Stimulated activated CD4-positive, alpha-beta T cell treated with anti-CD3 and anti-CD28 coated beads, Interleukin-12 subunit alpha, Interleukin-12 subunit beta, amount 100 ng/mL, for 24 hours (primary cell): ENCODE results near the gene GLI3.

Experiments used
- DNase-seq, 2 experiments: peaks; one replicate each; pipeline ENCODE4 v3.0.0-alpha.2; 2020; ENCODE audit warnings: low read depth in 2 of 2

The GLI3 gene

GRCh38 chr7:41999736-42000283, 237.2 kb downstream of the GLI3 start:
- no peak for DNase-seq

- no peak for DNase-seq
Observed at GRCh38 chr7:41998041-41998440, 239.0 kb downstream of the GLI3 start.

- DNase-seq: no peak
Observed at GRCh38 chr7:41997151-41997550, 239.9 kb downstream of the GLI3 start.

- DNase-seq: no peak
Observed at GRCh38 chr7:41996381-41997035, 240.5 kb downstream of the GLI3 start.

GRCh38 chr7:41995632-41996271, 241.3 kb downstream of the GLI3 start:
- DNase-seq: no peak

GRCh38 chr7:41994746-41995110, 242.3 kb downstream of the GLI3 start:
- no peak for DNase-seq

- no peak for DNase-seq
Observed at GRCh38 chr7:41994036-41994745, 242.8 kb downstream of the GLI3 start.

- DNase-seq: no peak
Observed at GRCh38 chr7:41992881-41993867, 243.8 kb downstream of the GLI3 start.

- DNase-seq: no peak
Observed at GRCh38 chr7:41984888-41985287, 252.1 kb downstream of the GLI3 start.

- no peak for DNase-seq
Observed at GRCh38 chr7:41981046-41982040, 255.7 kb downstream of the GLI3 start.

GRCh38 chr7:41979834-41980307, 257.1 kb downstream of the GLI3 start:
- DNase-seq: no peak

GRCh38 chr7:41978858-41979257, 258.2 kb downstream of the GLI3 start:
- no peak for DNase-seq

- DNase-seq: no peak
Observed at GRCh38 chr7:41977661-41978060, 259.3 kb downstream of the GLI3 start.

- DNase-seq: no peak
Observed at GRCh38 chr7:41977151-41977651, 259.8 kb downstream of the GLI3 start.

GRCh38 chr7:41976411-41976810, 260.6 kb downstream of the GLI3 start:
- DNase-seq: no peak

GRCh38 chr7:41975849-41976248, 261.2 kb downstream of the GLI3 start:
- no peak for DNase-seq

GRCh38 chr7:41974870-41975557, 262.0 kb downstream of the GLI3 start:
- no peak for DNase-seq

GRCh38 chr7:41973202-41973730, 263.7 kb downstream of the GLI3 start:
- DNase-seq: no peak

- DNase-seq: no peak
Observed at GRCh38 chr7:41972776-41973175, 264.2 kb downstream of the GLI3 start.
